ENCODE data around the gene FGFR2.

DNA sequence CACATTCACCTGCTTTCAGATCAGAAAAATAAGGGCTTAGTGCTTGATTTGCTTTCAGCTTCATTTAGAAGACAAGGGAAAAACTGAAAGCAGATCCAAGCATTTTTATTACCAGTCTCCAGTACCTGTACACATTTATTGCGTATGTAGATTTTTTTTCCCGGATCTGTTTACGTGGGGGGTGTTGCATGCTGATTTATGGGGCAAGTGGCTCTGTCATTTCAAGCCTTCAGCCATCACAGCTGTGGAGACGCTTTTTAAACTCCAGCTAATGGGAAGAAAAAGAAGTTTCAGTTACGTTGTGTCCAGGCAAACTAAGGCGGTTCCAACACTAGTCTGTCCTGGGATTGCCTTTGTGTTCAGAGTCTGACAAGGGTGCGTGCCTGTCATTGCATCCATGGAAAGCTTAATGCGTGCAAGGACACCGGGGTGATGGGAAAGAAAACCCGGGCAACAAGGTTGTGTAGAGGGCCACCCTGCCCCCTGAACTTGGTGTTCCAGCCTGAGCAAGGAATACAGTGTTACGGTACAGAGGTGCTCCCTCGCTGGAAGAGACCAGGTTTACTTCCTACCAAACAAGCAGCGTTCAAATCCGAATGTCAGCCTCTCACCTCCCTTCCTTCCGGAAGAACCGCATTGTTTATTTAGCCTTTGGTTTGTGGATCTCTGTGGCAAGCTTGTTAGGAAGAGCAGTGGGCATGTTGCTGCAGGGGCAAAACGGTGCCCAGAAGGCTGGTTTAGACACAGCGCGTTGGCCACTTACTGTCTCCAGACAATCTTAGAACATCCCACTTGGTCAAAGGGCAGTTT, 128.2 kb downstream of the FGFR2 start:
- no peak for TF ChIP-seq POLR2A (IDR thresholded peaks at IDR 0.05)
- TF ChIP-seq, protein P1, sequence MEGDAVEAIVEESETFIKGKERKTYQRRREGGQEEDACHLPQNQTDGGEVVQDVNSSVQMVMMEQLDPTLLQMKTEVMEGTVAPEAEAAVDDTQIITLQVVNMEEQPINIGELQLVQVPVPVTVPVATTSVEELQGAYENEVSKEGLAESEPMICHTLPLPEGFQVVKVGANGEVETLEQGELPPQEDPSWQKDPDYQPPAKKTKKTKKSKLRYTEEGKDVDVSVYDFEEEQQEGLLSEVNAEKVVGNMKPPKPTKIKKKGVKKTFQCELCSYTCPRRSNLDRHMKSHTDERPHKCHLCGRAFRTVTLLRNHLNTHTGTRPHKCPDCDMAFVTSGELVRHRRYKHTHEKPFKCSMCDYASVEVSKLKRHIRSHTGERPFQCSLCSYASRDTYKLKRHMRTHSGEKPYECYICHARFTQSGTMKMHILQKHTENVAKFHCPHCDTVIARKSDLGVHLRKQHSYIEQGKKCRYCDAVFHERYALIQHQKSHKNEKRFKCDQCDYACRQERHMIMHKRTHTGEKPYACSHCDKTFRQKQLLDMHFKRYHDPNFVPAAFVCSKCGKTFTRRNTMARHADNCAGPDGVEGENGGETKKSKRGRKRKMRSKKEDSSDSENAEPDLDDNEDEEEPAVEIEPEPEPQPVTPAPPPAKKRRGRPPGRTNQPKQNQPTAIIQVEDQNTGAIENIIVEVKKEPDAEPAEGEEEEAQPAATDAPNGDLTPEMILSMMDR (IDR thresholded peaks at IDR 0.05) = no peak

All from suprapubic skin (tissue), 3 donors.